ENCODE measurements around the gene VRK1. TPM values are rescaled to one million over a fixed set of nuclear protein-coding genes. Genes with fewer than 3 reads are reported as not detected.

Gene VRK1
- total and polyA plus RNA-seq, 5 donors from 2014 or later: 30.1 to 53.1 (median 42.1) TPM

DNA sequence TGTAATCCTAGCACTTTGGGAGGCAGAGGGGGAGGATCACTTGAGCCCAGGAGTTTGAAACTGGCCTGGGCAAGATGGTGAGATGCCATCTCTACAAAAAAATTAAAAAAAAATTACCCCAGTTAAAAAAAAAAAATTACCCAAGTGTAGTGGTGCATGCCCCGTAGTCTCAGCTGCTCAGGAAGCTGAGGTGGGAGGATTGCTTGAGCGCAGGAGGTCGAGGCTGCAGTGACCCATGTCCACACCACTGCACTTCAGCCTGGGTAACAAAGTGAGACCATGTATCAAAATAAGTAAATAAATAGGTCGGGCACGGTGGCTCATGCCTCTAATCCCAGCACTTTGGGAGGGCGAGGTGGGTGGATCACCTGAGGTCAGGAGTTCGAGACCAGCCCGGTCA, 128.8 kb downstream of the VRK1 start:
- Histone ChIP-seq H3K9me3 (ENCODE audit: control insufficient read depth in 2 of 2, low read length in 2 of 2) (no peaks in the 10 kb centered on the region), H3K36me3 (ENCODE audit: control insufficient read depth, insufficient read depth, low read length) (no peaks in the 10 kb centered on the region), H3K4me1 (ENCODE audit: control insufficient read depth, insufficient read depth, low read length, poor library complexity, severe bottlenecking) (no peaks in the 10 kb centered on the region), H3K27ac (ENCODE audit: insufficient read depth, low read length, poor library complexity, severe bottlenecking) (no peak overlapping the region), H3K4me3 (ENCODE audit: low read depth, low read length) (no peak overlapping the region), H3K27me3 (ENCODE audit: control insufficient read depth, insufficient read depth, low read length) (no peaks in the 10 kb centered on the region)
- no peak for ATAC-seq (ENCODE audit: low read depth in 2 of 2)
- Mint-ChIP-seq H3K27ac (no peak overlapping the region), H3K9me3 (peaks cover 0 to 6% (median 0%) of the 10 kb centered on the region in 7 donors), H3K27me3 (no peaks in the 10 kb centered on the region), H3K4me1 (peaks cover 0 to 5% (median under 1%) of the 10 kb centered on the region in 4 donors), H3K4me3 (no peak overlapping the region), H3K36me3 (peaks cover 12% of the 10 kb centered on the region)
- DNase-seq: no peak

DNA sequence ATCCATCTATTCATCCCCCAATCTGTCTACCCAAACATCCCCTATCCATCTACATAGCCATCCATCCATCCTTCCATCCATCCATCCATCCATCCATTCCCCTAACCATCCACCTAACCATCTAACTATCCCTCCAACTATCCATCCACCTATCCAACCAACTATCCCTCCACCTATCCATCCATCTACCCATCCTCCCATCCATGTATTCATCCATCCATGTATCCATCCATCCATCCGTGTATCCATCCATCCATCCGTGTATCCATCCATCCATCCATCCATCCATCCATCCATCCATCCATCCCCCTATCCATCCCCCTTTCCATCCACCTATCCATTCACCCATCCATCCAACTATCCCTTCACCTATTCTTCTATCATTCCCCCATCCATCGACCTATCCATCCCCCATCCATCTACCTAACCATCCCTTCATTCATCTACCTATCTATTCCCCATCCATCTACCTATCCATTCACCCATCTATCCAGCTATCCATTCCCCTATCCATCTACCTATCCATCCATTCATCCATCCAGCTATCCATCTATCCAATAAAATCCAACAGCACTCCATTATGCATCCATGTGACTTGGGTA, 131.7 kb downstream of the VRK1 start:
- Mint-ChIP-seq H3K27me3 (no peaks in the 10 kb centered on the region), H3K9me3 (peaks cover 0 to 2% (median 0%) of the 10 kb centered on the region in 7 donors), H3K4me3 (no peak overlapping the region), H3K27ac (peak overlapping the region in 1 of 3 donors; percentile 8), H3K4me1 (peaks cover 0 to 5% (median 0%) of the 10 kb centered on the region in 4 donors), H3K36me3 (peaks cover 10% of the 10 kb centered on the region)
- Histone ChIP-seq H3K9me3 (ENCODE audit: control insufficient read depth in 2 of 2, low read length in 2 of 2) (no peaks in the 10 kb centered on the region), H3K27me3 (ENCODE audit: control insufficient read depth, insufficient read depth, low read length) (no peaks in the 10 kb centered on the region), H3K4me3 (ENCODE audit: low read depth, low read length) (no peak overlapping the region), H3K36me3 (ENCODE audit: control insufficient read depth, insufficient read depth, low read length) (no peaks in the 10 kb centered on the region), H3K4me1 (ENCODE audit: control insufficient read depth, insufficient read depth, low read length, poor library complexity, severe bottlenecking) (no peaks in the 10 kb centered on the region), H3K27ac (ENCODE audit: insufficient read depth, low read length, poor library complexity, severe bottlenecking) (no peak overlapping the region)
- ATAC-seq (ENCODE audit: low read depth in 2 of 2) (no peak), DNase-seq (no peak)

- H3K27ac Mint-ChIP-seq: no peak overlapping the region
- H3K4me1 ChIP-seq (ENCODE audit: control insufficient read depth, insufficient read depth, low read length, poor library complexity, severe bottlenecking): no peaks in the 10 kb centered on the region
- no peak overlapping the region for H3K27ac ChIP-seq (ENCODE audit: insufficient read depth, low read length, poor library complexity, severe bottlenecking)
- peaks cover 0 to 2% (median 0%) of the 10 kb centered on the region in 7 donors for H3K9me3 Mint-ChIP-seq
- DNase-seq (no peak), ATAC-seq (ENCODE audit: low read depth in 2 of 2) (no peak)
- H3K4me3 Mint-ChIP-seq: no peak overlapping the region
- H3K4me3 ChIP-seq (ENCODE audit: low read depth, low read length): no peak overlapping the region
- no peaks in the 10 kb centered on the region for H3K27me3 Mint-ChIP-seq
- peaks cover 0 to 5% (median 0%) of the 10 kb centered on the region in 4 donors for H3K4me1 Mint-ChIP-seq
- H3K36me3 ChIP-seq (ENCODE audit: control insufficient read depth, insufficient read depth, low read length): no peaks in the 10 kb centered on the region
- H3K9me3 ChIP-seq (ENCODE audit: control insufficient read depth in 2 of 2, low read length in 2 of 2): no peaks in the 10 kb centered on the region
- H3K36me3 Mint-ChIP-seq: peaks cover 10% of the 10 kb centered on the region
- H3K27me3 ChIP-seq (ENCODE audit: control insufficient read depth, insufficient read depth, low read length): no peaks in the 10 kb centered on the region
Measured at GRCh38 chr14:96929950-96930349, 132.8 kb downstream of the VRK1 start.

DNA sequence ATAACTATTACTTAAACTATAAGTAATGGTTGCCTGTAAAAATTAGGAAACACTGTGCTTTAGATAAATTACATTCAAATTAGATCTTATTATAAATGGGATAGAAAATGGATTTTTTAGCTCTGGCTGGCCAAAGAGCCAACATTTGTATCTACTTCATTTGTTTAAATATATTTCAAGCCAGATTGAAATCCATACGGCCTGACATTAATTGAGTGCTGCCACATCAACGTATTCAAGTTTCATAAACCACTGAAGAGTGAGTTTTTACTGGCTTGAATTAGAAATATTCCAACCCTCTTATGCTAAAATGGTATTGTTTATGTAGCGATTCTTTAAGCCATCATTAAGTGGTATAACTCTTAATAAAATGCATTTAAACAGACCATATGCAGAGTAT, 133.3 kb downstream of the VRK1 start:
- ATAC-seq (ENCODE audit: low read depth in 2 of 2) (no peak), DNase-seq (no peak)
- H3K27ac ChIP-seq (ENCODE audit: insufficient read depth, low read length, poor library complexity, severe bottlenecking): no peak overlapping the region
- Mint-ChIP-seq H3K36me3 (peaks cover 10% of the 10 kb centered on the region), H3K4me3 (no peak overlapping the region), H3K9me3 (peaks cover 0 to 2% (median 0%) of the 10 kb centered on the region in 7 donors), H3K27ac (no peak overlapping the region), H3K27me3 (no peaks in the 10 kb centered on the region), H3K4me1 (peaks cover 0 to 5% (median 0%) of the 10 kb centered on the region in 4 donors)
- H3K36me3 ChIP-seq (ENCODE audit: control insufficient read depth, insufficient read depth, low read length): no peaks in the 10 kb centered on the region
- no peak overlapping the region for H3K4me3 ChIP-seq (ENCODE audit: low read depth, low read length)
- no peaks in the 10 kb centered on the region for H3K27me3 ChIP-seq (ENCODE audit: control insufficient read depth, insufficient read depth, low read length)
- no peaks in the 10 kb centered on the region for H3K9me3 ChIP-seq (ENCODE audit: control insufficient read depth in 2 of 2, low read length in 2 of 2)
- no peaks in the 10 kb centered on the region for H3K4me1 ChIP-seq (ENCODE audit: control insufficient read depth, insufficient read depth, low read length, poor library complexity, severe bottlenecking)
